ENCODE results near the gene PTK7.

The PTK7 gene

DNA sequence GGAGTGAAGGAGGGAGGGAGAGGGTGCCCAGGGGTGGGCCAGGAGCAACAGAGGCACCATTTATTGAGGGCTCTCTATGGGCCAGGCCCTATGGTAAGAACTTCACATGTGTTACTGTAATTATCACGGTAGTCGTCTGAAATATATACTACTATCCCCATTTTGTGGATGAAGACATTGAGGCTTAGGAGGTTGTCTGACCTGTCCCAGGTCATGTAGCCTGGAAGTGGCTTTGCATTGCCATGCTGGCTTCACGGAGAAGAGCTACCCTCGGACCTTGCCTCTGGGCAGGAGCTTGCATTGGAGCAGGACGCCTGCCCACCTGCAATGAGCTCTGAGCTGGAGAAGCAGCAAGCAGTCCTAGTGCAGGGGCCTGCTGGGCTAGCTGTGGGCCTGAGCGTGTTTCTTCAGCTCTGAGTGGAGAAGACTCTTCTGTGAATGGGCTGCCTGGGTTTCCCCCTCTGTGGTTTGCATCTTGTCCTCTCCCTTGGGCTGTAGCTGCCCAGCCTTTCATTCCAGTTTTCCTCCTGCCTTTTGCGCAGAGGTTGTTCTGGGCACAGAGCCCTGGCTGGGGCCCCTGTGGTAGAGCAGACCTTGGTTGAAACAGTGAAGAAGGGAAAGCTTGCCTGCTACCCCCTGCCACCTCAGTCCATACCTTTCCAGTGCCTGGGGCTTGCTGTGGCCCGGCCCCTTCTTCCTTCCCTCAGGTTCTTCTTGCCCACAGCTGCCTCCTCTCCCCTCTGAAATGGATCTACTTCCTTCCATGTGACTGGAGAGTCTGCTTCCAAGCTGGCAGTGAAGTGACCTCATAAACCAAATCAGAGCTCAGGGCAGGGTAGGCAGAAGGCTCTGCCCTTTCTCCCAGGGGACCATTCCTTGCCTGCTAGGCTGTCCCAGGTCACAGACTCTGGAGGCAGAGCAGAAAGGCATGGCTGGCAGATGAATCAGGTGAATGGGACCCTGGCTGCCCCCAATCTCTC lies 70.9 kb downstream of the PTK7 start:
- Histone ChIP-seq H3K4me1 (ENCODE audit: control insufficient read depth, insufficient read depth, low read length) (no peaks in the 10 kb centered on the region), H3K27me3 (ENCODE audit: control insufficient read depth, insufficient read depth, low read length) (no peaks in the 10 kb centered on the region), H3K36me3 (ENCODE audit: control insufficient read depth, insufficient read depth, low read length) (peaks cover 10% of the 10 kb centered on the region; the same call in 1 of the 2 replicates), H3K27ac (ENCODE audit: low read length) (no peak overlapping the region), H3K9me3 (ENCODE audit: control insufficient read depth, insufficient read depth, low read length) (no peaks in the 10 kb centered on the region), H3K4me3 (ENCODE audit: low read length) (no peak overlapping the region)
- no peak for DNase-seq (ENCODE audit: low read depth, low spot score)
- no CpG with 5 or more reads among the region's 8 CpGs for WGBS (ENCODE audit: insufficient coverage, insufficient read length)

DNA sequence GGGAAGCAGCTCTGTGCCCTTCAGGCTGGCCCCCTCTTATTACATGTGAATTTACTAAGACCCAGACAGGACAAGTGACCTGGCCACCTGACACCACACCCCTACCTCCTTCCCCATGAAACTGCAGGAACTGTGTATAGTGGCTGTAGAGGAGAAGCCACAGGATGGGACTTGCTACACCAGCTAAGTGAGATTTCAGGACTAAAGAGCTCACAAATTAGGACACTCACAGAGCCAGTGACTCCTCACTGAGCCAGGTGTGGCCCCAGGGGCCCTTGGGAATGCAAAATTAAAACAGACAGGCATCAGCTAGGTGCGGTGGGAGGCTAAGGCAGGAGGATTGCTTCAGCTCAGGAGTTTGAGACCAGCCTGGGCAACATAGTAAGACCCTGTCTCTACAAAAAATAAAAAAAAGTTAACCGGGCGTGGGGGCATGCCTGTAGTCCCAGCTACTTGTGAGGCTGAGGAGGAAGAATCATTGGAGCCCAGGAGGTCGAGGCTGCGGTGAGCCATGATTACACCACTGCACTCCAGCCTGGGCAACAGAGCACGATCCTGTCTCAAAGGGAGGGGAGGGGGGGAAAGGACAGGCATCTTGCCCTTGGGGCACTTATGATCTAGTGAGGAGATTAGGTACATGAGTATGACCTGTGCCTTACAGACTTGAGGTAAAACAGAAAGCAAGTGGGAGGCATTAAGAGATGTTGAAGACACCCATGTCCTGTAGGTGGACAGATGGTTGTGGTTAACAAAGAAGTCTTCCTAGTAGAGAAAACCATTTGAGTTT lies 71.8 kb downstream of the PTK7 start:
- Histone ChIP-seq H3K4me1 (ENCODE audit: control insufficient read depth, insufficient read depth, low read length) (no peaks in the 10 kb centered on the region), H3K27me3 (ENCODE audit: control insufficient read depth, insufficient read depth, low read length) (no peaks in the 10 kb centered on the region), H3K27ac (ENCODE audit: low read length) (no peak overlapping the region), H3K9me3 (ENCODE audit: control insufficient read depth, insufficient read depth, low read length) (no peaks in the 10 kb centered on the region), H3K4me3 (ENCODE audit: low read length) (no peak overlapping the region), H3K36me3 (ENCODE audit: control insufficient read depth, insufficient read depth, low read length) (peaks cover 8% of the 10 kb centered on the region; the same call in 1 of the 2 replicates)
- no peak for DNase-seq (ENCODE audit: low read depth, low spot score)
- no CpG with 5 or more reads among the region's 6 CpGs for WGBS (ENCODE audit: insufficient coverage, insufficient read length)

DNA sequence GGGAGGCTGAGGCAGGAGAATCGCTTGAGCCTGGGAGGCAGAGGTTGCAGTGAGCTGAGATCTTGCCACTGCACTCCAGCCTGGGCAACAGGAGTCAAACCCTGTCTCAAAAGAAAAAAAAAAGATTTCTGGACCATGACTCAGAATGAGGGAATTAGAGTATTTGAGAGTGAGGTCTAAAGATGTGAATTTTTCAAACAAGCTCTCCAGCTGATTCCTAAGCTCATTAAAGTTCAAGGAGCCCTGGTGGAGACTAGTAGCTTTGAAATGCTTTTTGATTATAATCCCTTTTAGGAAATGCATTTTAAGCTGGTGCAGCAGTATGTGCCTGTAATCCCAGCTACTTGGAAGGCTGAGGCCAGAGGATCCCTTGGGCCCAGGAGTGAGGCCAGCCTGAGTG lies 73.2 kb downstream of the PTK7 start:
- no CpG with 5 or more reads among the region's 1 CpG for WGBS (ENCODE audit: insufficient coverage, insufficient read length)
- no peak overlapping the region for H3K4me3 ChIP-seq (ENCODE audit: low read length)
- no peaks in the 10 kb centered on the region for H3K9me3 ChIP-seq (ENCODE audit: control insufficient read depth, insufficient read depth, low read length)
- H3K27ac ChIP-seq (ENCODE audit: low read length): no peak overlapping the region
- no peak for DNase-seq (ENCODE audit: low read depth, low spot score)
- peaks cover 8% of the 10 kb centered on the region; the same call in 1 of the 2 replicates for H3K36me3 ChIP-seq (ENCODE audit: control insufficient read depth, insufficient read depth, low read length)
- H3K27me3 ChIP-seq (ENCODE audit: control insufficient read depth, insufficient read depth, low read length): no peaks in the 10 kb centered on the region
- no peaks in the 10 kb centered on the region for H3K4me1 ChIP-seq (ENCODE audit: control insufficient read depth, insufficient read depth, low read length)

DNA sequence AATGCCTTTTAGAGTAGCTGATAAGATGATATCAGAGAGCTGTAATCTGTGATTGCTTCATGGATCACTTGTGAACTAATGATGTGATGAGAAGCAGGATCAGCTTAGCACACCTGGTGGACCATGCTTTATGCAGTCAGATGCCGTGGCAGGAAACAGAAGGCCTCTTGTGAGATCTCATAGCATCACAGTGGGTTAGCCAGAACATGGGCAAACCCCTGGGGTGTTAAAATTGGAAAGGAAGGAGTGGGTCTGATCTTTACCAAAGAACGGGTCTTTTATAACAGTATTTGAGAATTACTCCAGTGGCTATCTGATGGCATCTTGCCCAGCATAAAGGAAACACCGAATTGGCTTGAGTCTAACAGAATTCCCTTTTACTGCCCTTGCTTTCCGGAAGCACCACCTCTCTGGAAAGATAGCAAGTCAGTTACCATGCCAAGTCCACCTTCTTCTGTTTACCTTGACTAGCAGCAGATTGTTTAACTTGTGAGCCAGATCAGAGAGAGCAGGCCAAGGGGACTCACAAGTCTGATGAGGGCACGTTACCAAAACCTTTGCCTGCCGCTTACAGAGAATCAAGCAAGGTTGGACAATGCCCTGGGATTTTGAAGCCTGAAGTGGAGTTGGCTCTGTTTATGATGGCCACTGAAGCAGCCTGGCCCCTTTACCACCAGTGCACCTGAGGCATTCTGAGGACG lies 74.1 kb downstream of the PTK7 start:
- no peaks in the 10 kb centered on the region for H3K27me3 ChIP-seq (ENCODE audit: control insufficient read depth, insufficient read depth, low read length)
- no peak for DNase-seq (ENCODE audit: low read depth, low spot score)
- no CpG with 5 or more reads among the region's 7 CpGs for WGBS (ENCODE audit: insufficient coverage, insufficient read length)

DNA sequence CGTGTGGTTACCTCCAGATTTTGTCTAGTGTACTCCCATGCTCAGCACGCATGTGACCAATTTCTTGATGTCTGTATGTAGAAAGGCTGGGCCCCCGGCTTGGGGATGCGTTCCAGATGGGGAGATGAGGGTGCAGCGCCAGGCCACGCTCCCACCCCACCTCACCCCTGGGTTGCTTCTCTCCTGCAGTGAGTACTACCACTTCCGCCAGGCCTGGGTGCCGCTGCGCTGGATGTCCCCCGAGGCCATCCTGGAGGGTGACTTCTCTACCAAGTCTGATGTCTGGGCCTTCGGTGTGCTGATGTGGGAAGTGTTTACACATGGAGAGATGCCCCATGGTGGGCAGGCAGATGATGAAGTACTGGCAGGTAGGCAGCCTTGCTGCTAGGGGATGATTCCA lies 83.5 kb downstream of the PTK7 start:
- DNase-seq (ENCODE audit: low read depth, low spot score): no peak
- WGBS (ENCODE audit: insufficient coverage, insufficient read length): no CpG with 5 or more reads among the region's 11 CpGs
- Histone ChIP-seq H3K36me3 (ENCODE audit: control insufficient read depth, insufficient read depth, low read length) (no peaks in the 10 kb centered on the region), H3K27ac (ENCODE audit: low read length) (no peak overlapping the region), H3K4me3 (ENCODE audit: low read length) (no peak overlapping the region), H3K27me3 (ENCODE audit: control insufficient read depth, insufficient read depth, low read length) (no peaks in the 10 kb centered on the region), H3K9me3 (ENCODE audit: control insufficient read depth, insufficient read depth, low read length) (no peaks in the 10 kb centered on the region), H3K4me1 (ENCODE audit: control insufficient read depth, insufficient read depth, low read length) (no peaks in the 10 kb centered on the region)

More for the DNA sequence above, 74.1 kb downstream of the PTK7 start:
- Histone ChIP-seq H3K9me3 (ENCODE audit: control insufficient read depth, insufficient read depth, low read length) (no peaks in the 10 kb centered on the region), H3K4me1 (ENCODE audit: control insufficient read depth, insufficient read depth, low read length) (no peaks in the 10 kb centered on the region), H3K4me3 (ENCODE audit: low read length) (no peak overlapping the region), H3K27ac (ENCODE audit: low read length) (no peak overlapping the region), H3K36me3 (ENCODE audit: control insufficient read depth, insufficient read depth, low read length) (0 out of 2 replicates have a peak, but pooled peaks cover under 1% of the 10 kb centered on the region)

DNA sequence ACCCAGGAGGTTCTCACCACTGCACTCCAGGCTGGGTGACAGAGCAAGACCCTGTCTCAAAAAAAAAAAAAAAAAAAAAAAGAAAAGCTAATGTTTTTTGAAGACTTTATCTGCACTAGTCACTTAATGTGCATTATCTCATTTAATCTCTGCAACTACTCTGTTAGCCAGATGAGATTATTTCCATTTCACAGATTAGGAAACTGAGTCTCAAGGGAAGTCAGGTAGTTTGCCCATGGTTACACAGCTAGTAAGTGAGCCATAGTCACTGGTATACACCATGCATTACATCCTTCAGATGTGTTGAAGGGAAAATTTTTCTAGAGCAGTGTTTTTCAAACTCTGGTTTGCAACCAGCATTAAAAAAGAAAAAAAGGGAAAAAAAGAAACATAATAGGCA lies 87.8 kb downstream of the PTK7 start:
- no peak overlapping the region for H3K4me3 ChIP-seq (ENCODE audit: low read length)
- DNase-seq (ENCODE audit: low read depth, low spot score): no peak
- H3K27ac ChIP-seq (ENCODE audit: low read length): no peak overlapping the region
- H3K4me1 ChIP-seq (ENCODE audit: control insufficient read depth, insufficient read depth, low read length): no peaks in the 10 kb centered on the region
- no peaks in the 10 kb centered on the region for H3K36me3 ChIP-seq (ENCODE audit: control insufficient read depth, insufficient read depth, low read length)
- no peaks in the 10 kb centered on the region for H3K9me3 ChIP-seq (ENCODE audit: control insufficient read depth, insufficient read depth, low read length)
- no peaks in the 10 kb centered on the region for H3K27me3 ChIP-seq (ENCODE audit: control insufficient read depth, insufficient read depth, low read length)

DNA sequence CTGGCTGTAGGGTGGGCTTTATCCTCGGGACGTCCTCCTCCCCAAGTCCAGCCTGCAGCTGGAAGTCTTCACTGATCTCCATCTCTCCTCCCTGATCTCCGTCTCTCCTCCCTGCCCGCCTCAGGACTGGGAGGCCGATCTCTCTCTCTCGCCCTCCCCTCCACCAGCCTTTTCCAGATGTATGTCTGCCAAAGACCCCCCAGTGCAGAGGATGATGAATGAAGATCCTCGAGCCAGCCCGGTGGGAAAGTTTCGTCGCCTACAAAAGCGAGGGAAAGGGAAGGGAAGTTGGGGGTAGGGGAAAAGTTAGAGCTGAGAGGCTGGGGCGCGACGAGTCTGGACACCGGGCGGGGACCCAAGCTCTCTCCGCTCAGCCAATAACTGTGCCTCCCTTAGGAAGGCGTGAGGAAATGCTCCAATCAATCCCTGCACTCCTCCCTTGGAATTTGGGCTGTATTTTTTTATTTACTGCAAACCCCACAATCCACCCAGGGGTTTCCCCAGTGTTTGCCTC lies 94.4 kb downstream of the PTK7 start:
- Histone ChIP-seq H3K27me3 (ENCODE audit: control insufficient read depth, insufficient read depth, low read length) (no peaks in the 10 kb centered on the region), H3K36me3 (ENCODE audit: control insufficient read depth, insufficient read depth, low read length) (peaks cover 1% of the 10 kb centered on the region; the same call in 1 of the 2 replicates), H3K9me3 (ENCODE audit: control insufficient read depth, insufficient read depth, low read length) (no peaks in the 10 kb centered on the region), H3K4me3 (ENCODE audit: low read length) (peak overlapping the region; percentile 47; the same call in 1 of the 2 replicates), H3K4me1 (ENCODE audit: control insufficient read depth, insufficient read depth, low read length) (peaks cover 4% of the 10 kb centered on the region), H3K27ac (ENCODE audit: low read length) (no peak overlapping the region)
- DNase-seq (ENCODE audit: low read depth, low spot score): peak; percentile 43
- WGBS (ENCODE audit: insufficient coverage, insufficient read length): no CpG with 5 or more reads among the region's 18 CpGs

DNA sequence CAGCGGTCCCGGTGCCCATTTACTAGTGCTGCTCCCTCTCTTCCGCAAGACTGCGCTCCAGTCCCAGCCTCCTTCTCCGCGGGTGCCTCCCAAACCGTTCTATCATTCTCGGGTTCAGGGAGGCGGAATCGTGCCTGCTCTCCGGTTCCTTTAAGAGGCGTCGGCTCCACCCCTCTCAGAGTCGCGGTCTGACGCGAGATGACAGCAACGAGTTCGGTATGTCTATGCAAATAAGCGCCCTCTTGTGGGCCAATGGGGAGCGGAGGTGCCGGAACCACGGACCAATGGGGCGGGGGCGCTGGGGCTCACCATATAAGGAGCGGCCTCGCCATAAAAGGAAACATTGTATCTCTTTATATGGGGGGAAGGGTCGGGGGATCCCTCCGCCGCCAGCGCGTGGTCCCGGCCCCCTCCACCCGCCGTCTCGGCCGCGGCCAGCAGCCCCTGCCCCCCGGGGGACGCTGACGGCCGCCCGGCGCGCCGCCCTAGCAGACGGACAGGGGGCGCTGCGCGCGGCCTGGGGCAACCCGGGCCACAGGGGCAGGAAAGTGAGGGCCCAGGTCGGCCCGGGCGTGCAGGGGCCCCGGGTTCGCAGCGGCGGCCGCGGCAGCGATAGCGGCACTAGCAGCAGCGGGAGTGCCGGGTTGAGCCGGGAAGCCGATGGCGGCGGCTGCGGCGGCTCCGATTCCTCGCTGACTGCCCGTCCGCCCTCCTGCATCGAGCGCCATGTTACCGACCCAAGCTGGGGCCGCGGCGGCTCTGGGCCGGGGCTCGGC lies 95.0 kb downstream of the PTK7 start, which contains the start of gene SRF:
SRF (plus strand) TSS at position 339 of the 776 bp plus-strand sequence; CDS start at position 727, 388 bp downstream.
- Histone ChIP-seq H3K4me3 (ENCODE audit: low read length) (peak within 1 kb of the TSS; percentile 96), H3K27ac (ENCODE audit: low read length) (no peak within 1 kb of the TSS), H3K27me3 (ENCODE audit: control insufficient read depth, insufficient read depth, low read length) (no peaks in the 10 kb centered on the region), H3K9me3 (ENCODE audit: control insufficient read depth, insufficient read depth, low read length) (no peaks in the 10 kb centered on the region), H3K4me1 (ENCODE audit: control insufficient read depth, insufficient read depth, low read length) (peaks cover 4% of the 10 kb centered on the region), H3K36me3 (ENCODE audit: control insufficient read depth, insufficient read depth, low read length) (peaks cover 8% of the 10 kb centered on the region; the same call in 1 of the 2 replicates)
- DNase-seq (ENCODE audit: low read depth, low spot score): peak; percentile 98
- WGBS (ENCODE audit: insufficient coverage, insufficient read length): no CpG with 5 or more reads among the region's 83 CpGs

DNA sequence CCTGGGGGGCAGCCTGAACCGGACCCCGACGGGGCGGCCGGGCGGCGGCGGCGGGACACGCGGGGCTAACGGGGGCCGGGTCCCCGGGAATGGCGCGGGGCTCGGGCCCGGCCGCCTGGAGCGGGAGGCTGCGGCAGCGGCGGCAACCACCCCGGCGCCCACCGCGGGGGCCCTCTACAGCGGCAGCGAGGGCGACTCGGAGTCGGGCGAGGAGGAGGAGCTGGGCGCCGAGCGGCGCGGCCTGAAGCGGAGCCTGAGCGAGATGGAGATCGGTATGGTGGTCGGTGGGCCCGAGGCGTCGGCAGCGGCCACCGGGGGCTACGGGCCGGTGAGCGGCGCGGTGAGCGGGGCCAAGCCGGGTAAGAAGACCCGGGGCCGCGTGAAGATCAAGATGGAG lies 95.6 kb downstream of the PTK7 start:
- Histone ChIP-seq H3K27me3 (ENCODE audit: control insufficient read depth, insufficient read depth, low read length) (no peaks in the 10 kb centered on the region), H3K4me1 (ENCODE audit: control insufficient read depth, insufficient read depth, low read length) (peaks cover 4% of the 10 kb centered on the region), H3K36me3 (ENCODE audit: control insufficient read depth, insufficient read depth, low read length) (peaks cover 12% of the 10 kb centered on the region; the same call in 1 of the 2 replicates), H3K9me3 (ENCODE audit: control insufficient read depth, insufficient read depth, low read length) (no peaks in the 10 kb centered on the region), H3K27ac (ENCODE audit: low read length) (no peak overlapping the region), H3K4me3 (ENCODE audit: low read length) (peak overlapping the region; percentile 96)
- no peak for DNase-seq (ENCODE audit: low read depth, low spot score)
- no CpG with 5 or more reads among the region's 57 CpGs for WGBS (ENCODE audit: insufficient coverage, insufficient read length)
